IPS-15b (cell line): ENCODE data around the gene ESRRG.

Experiments
- H3K27me3 ChIP-seq: one replicate; pipeline ENCODE4 v1.6.1; 2013; ENCODE audit warnings: low read length; ENCODE audit not compliant: control insufficient read depth, insufficient read depth
- H3K36me3 ChIP-seq: one replicate; pipeline ENCODE4 v1.6.1; 2013; ENCODE audit warnings: low read length; ENCODE audit not compliant: control insufficient read depth, insufficient read depth
- H3K4me1 ChIP-seq: one replicate; pipeline ENCODE4 v1.6.1; 2013; ENCODE audit warnings: mild to moderate bottlenecking, low read length; ENCODE audit not compliant: control insufficient read depth, insufficient read depth
- H3K4me3 ChIP-seq: one replicate; pipeline ENCODE4 v1.5.1; 2013; ENCODE audit warnings: low read depth, low read length
- H3K9ac ChIP-seq: one replicate; pipeline ENCODE4 v1.6.1; 2013; ENCODE audit warnings: low read depth, mild to moderate bottlenecking, low read length
- H3K9me3 ChIP-seq: one replicate; pipeline ENCODE4 v1.6.1; 2013; ENCODE audit warnings: mild to moderate bottlenecking, low read length; ENCODE audit not compliant: control insufficient read depth, insufficient read depth

Gene ESRRG

GRCh38 chr1:216453777-216454176, 269.5 kb downstream of the ESRRG start:
- Histone ChIP-seq H3K9me3 (no peaks in the 10 kb centered on the region), H3K4me1 (no peaks in the 10 kb centered on the region), H3K36me3 (no peaks in the 10 kb centered on the region), H3K9ac (no peak overlapping the region), H3K27me3 (no peaks in the 10 kb centered on the region), H3K4me3 (no peak overlapping the region)
